ENCODE measurements around the gene ADGRL1. TPM values are rescaled to one million over a fixed set of nuclear protein-coding genes. Genes with fewer than 3 reads are reported as not detected.

Gene ADGRL1
- total RNA-seq, 1 donor: 4.0 TPM

DNA sequence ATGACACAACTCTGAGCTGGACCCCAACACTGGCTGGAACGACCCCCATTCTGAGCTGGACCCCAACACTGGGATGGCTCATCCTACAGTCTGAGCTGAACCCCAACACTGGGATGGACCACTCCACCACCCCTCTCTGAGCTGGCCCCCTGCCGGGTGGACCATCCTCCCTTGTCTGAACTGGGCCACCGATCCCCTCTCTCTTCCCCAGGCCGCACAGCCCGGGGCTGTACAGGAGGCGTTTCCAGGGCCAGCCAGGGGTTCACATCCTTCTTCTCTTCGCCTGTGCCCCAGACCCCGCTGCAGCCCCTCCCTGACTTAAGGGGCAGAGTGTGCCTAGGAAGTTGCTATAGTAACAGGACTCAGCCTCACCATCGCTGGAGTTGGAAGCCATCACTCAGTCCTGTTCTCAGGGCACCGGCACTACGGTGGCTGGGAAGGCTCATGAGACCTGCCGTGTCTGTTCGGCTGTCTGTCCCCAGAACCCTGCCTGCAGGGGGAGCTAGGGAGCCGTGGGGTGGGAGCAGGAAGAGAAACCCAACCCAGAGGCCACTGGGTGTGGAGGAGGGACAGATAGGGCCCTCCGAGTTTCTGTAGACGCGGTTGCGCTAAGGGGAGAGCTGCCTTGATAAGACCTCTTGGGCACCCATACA, 92.1 kb downstream of the ADGRL1 start:
- Histone ChIP-seq H3K4me1 (ENCODE audit: insufficient read depth, low read length) (peaks cover 57% of the 10 kb centered on the region), H3K4me3 (ENCODE audit: low read length) (no peak overlapping the region), H3K9me3 (ENCODE audit: low read depth, low read length) (no peaks in the 10 kb centered on the region), H3K27me3 (ENCODE audit: insufficient read depth, low read length) (no peaks in the 10 kb centered on the region)

DNA sequence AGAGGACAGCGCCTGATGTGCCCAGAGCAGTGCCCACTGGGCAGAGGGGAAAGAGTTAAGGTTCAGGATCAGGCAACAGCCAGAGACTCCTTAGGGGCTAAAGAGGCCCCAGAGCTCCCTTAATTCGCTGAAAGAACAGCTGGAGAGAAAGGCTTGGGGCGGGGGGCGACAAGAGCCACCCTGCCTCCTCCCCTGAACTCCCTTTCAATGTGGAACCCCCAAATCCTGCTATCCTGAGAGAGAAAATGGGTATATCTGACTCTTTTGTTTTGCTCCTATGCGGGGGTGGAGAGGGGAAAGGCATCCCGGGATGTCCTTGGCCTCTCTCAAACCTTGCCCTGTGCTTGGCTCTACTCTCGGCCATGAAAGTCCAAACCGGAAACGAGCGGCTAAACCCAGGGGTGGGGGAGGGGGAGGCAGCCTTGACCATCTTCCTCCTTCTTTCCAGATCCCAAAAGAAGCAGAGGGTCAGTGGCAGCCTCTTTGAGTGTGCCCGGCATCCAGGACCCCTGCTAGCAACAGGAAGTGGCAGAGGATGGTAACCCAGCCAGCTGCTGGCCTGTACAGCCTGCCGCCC, 93.1 kb downstream of the ADGRL1 start:
- Histone ChIP-seq H3K4me1 (ENCODE audit: insufficient read depth, low read length) (peaks cover 50% of the 10 kb centered on the region), H3K9me3 (ENCODE audit: low read depth, low read length) (no peaks in the 10 kb centered on the region), H3K27me3 (ENCODE audit: insufficient read depth, low read length) (no peaks in the 10 kb centered on the region), H3K4me3 (ENCODE audit: low read length) (no peak overlapping the region)

DNA sequence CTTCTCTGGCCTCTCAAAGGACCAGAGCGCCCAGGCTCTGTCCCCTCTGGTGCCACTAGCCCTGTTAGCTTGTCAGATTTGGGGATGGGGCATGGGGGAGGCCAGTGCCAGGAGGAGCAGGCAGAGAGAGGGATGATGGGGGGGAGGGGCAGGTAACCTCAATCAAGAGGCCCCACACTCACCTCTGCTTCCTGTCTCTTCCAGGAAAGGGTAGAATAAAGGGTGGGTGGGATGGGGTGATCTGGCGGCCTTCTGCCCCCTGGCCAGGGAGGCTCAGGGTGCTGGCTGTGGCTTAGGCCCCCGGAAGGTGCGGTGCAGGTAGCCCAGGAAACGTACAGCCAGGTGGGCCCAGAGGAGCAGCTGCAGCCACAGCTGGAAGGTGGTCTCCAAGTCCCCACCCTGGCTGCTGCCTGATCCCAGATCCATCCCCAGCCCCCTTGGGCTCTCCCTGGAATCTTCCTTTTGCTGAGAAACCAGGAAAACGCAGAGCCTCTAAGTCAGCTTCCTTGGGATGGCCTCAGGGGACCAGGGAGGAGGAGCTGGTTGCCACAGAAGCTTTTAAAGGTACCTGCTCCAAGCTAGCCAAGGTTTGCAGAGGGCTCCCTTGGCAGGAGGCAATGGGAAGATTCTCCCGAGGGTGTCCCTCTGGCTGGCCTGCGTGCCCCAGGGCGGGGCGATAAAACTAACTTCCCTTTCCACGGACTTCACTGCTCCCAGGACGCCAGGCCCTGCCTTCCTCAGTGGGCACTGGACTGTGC, 93.7 kb downstream of the ADGRL1 start:
- H3K27me3 ChIP-seq (ENCODE audit: insufficient read depth, low read length): no peaks in the 10 kb centered on the region
- no peaks in the 10 kb centered on the region for H3K9me3 ChIP-seq (ENCODE audit: low read depth, low read length)
- peaks cover 50% of the 10 kb centered on the region for H3K4me1 ChIP-seq (ENCODE audit: insufficient read depth, low read length)
- no peak overlapping the region for H3K4me3 ChIP-seq (ENCODE audit: low read length)

DNA sequence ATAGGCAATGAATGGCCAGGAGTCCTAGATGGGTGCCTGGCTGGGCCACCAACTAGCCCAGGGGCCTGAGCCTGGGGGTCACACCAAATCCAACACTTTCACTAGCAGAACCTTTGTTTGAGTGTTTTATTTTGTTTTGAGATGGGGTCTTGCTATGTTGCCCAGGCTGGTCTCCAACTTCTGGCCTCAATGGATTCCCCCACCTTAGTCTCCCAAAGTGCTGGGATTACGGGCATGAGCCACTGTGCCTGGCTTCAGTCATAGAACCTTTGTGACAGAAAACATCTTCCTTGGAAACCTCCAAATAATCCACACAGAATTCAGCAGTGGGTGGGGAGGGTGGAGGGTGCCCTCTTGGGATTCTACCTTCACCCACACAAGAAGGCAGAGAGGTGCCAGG, 94.5 kb downstream of the ADGRL1 start:
- no peaks in the 10 kb centered on the region for H3K9me3 ChIP-seq (ENCODE audit: low read depth, low read length)
- no peaks in the 10 kb centered on the region for H3K27me3 ChIP-seq (ENCODE audit: insufficient read depth, low read length)
- no peak overlapping the region for H3K4me3 ChIP-seq (ENCODE audit: low read length)
- H3K4me1 ChIP-seq (ENCODE audit: insufficient read depth, low read length): peaks cover 44% of the 10 kb centered on the region

DNA sequence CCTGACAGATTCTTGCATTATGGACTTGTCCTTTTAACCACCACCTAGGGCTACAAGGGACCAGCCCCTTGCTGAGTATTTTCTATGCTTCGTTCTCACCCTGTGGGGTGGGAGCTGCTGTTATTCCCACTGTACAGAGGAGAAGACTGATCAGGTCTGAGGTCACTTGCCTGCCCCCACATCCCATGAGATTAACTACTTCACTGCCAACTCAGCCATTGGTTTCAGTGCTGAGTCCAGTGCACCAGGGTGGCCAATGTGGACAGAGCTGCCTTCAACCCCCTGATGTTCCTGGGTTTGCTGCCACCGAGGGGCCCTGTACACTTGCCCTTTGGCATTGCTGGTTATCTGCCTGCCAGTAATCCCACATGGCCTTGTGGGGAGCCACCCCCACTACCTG, 95.3 kb downstream of the ADGRL1 start:
- no peaks in the 10 kb centered on the region for H3K9me3 ChIP-seq (ENCODE audit: low read depth, low read length)

DNA sequence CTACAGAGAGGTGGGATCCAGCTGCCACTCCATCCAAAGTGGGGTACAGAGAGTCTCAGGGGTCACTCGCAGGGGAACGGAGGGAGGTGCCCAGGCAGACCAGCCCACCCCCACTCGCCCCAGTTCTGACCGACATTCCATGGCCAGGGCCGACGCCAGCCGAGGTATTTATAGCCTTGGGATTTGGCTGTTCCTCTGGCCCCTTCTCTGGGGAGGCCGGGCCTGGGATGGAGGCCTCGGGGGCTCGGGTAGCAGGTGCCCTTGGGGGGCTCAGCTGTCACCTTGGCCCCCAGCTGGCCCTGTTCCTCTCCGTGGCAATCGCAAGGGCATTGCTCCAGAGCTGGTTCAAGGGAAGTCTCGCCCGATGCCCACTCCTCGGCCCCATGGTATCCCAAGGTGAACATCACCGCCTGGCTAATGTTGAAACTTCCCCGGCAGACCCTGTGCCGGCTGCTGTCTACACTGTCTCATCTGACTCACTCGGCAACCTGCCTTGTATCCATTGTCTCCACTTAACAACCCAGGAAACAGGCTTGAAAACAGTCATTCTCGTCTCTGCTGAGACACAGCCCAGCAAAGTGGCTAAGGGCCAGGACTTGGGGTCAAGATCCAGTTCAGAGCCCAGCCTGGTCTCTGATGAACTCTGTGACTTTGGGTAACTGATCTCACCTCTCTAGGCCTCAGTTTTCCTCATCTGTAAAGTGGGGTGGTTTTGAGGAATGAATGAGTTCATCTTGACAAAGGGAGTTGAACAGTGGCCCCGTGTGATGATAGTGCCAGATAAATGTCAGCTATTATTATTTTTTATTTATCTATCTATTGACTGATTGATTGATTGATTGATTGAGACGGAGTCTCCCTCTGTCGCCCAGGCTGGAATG, 98.1 kb downstream of the ADGRL1 start:
- Histone ChIP-seq H3K9me3 (ENCODE audit: low read depth, low read length) (no peaks in the 10 kb centered on the region), H3K4me3 (ENCODE audit: low read length) (no peak overlapping the region), H3K4me1 (ENCODE audit: insufficient read depth, low read length) (peaks cover 7% of the 10 kb centered on the region), H3K27me3 (ENCODE audit: insufficient read depth, low read length) (no peaks in the 10 kb centered on the region)

More for the DNA sequence above, 95.3 kb downstream of the ADGRL1 start:
- no peak overlapping the region for H3K4me3 ChIP-seq (ENCODE audit: low read length)
- H3K4me1 ChIP-seq (ENCODE audit: insufficient read depth, low read length): peaks cover 36% of the 10 kb centered on the region
- no peaks in the 10 kb centered on the region for H3K27me3 ChIP-seq (ENCODE audit: insufficient read depth, low read length)

DNA sequence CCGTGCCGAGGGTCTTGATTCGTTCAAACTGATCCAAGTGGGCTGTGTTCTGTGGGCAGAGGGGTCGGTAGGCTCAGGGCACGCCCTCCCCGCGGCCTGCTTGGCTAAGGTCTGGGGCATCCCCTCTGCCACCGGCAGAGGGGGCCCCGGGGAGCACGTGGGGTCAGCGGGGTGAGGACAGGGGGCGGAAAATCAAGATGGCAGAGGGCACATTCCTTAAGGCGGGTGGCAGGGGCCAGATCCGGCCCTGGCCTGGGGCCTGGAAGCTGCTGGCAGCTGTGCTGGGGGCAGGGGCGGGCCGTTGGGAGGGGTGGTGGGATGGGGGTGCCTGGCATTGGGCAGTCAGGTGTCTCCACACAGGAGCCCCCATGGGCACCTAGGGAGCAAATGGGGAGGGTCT, 99.1 kb downstream of the ADGRL1 start:
- no peaks in the 10 kb centered on the region for H3K9me3 ChIP-seq (ENCODE audit: low read depth, low read length)
- no peaks in the 10 kb centered on the region for H3K27me3 ChIP-seq (ENCODE audit: insufficient read depth, low read length)
- H3K4me3 ChIP-seq (ENCODE audit: low read length): no peak overlapping the region
- H3K4me1 ChIP-seq (ENCODE audit: insufficient read depth, low read length): no peaks in the 10 kb centered on the region

DNA sequence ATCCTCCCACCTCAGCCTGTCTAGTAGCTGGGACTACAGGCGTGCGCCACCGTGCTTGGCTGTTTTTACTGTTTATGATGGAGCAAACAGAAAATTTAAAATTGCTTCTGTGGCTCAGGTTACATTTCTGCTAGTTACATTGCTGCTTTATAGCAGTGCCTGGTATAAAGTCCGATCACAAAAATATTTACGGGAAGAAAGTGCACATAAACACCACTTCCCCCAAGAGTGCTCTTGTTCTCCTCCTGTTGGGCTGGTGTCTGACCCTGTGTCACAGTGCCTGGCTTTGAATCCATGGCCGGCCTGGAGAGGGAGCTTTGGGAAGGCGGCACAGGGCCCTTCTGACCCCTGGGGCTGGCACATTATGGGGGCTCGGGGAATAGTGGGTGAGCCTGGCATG, 100.3 kb downstream of the ADGRL1 start:
- Histone ChIP-seq H3K4me3 (ENCODE audit: low read length) (no peak overlapping the region), H3K4me1 (ENCODE audit: insufficient read depth, low read length) (no peaks in the 10 kb centered on the region), H3K27me3 (ENCODE audit: insufficient read depth, low read length) (no peaks in the 10 kb centered on the region), H3K9me3 (ENCODE audit: low read depth, low read length) (no peaks in the 10 kb centered on the region)

DNA sequence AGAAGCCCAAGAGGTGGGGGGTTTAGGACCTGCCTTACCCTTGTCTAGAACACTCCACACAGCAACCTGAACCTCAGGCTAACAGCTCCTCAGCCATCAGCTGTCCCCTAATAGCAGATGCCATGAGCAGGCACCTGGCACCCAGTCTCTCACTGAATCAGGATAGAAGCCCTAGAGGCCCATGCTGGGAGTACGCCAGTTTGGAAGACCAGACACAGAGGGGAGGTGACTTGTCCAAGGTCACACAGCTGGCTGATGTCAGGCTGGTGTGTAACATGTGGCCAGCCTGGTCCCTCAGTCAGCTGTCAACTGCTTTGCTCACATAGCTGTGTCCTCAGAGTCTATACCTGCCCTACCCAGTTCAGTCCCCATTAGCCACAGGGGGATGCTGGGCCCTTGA, 102.7 kb downstream of the ADGRL1 start:
- no peaks in the 10 kb centered on the region for H3K4me1 ChIP-seq (ENCODE audit: insufficient read depth, low read length)
- no peaks in the 10 kb centered on the region for H3K27me3 ChIP-seq (ENCODE audit: insufficient read depth, low read length)
- H3K9me3 ChIP-seq (ENCODE audit: low read depth, low read length): no peaks in the 10 kb centered on the region
- no peak overlapping the region for H3K4me3 ChIP-seq (ENCODE audit: low read length)

DNA sequence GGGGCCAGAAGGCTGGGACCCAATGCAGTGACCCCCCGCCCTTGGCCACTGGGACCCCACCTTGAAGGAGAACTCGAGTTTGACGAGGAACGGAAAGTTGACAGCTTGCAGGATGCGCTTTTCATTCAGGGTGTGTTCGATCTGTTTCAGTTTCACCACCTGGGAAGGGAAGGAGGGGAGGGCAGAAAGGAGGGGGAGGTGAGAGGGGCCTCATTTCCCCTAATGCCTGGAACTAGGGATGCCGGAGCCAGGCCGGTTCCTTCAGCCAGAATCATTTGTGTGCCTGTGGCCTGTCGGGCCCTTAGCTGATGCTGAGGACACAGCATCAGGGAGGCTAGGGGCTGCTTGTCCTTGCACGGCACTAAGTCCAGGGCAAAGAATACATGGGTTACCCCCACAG, 103.2 kb downstream of the ADGRL1 start:
- Histone ChIP-seq H3K9me3 (ENCODE audit: low read depth, low read length) (no peaks in the 10 kb centered on the region), H3K4me3 (ENCODE audit: low read length) (no peak overlapping the region), H3K27me3 (ENCODE audit: insufficient read depth, low read length) (no peaks in the 10 kb centered on the region), H3K4me1 (ENCODE audit: insufficient read depth, low read length) (no peaks in the 10 kb centered on the region)

DNA sequence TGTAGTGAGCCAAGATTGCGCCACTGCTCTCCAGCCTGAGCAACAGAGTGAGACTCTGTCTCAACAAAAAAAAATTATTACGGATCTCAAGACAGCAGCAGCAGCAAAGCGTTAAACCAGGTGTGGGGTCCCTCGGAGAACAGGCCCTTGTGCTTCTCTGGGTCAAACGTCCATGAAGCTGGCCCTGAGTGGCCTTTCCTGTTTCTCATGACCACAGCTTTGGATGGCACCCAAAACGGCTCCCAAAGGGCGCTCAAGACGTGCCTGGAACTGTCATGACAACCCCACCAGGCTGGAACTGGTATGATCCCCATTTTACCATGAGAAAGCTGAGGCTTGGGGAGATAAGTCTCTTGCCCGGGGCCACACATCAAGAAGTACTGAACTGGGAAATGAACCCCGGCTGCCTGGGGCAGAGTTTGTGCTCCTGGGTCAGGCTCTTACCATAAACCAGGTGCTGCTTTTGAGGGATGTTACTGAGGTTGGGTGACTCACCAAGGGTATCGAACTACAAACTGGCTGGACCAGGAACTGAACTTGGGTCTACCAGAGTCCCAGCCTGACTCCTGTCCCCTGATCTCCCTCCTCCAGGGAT, 103.8 kb downstream of the ADGRL1 start:
- H3K4me1 ChIP-seq (ENCODE audit: insufficient read depth, low read length): no peaks in the 10 kb centered on the region
- H3K27me3 ChIP-seq (ENCODE audit: insufficient read depth, low read length): no peaks in the 10 kb centered on the region
- H3K4me3 ChIP-seq (ENCODE audit: low read length): no peak overlapping the region
- no peaks in the 10 kb centered on the region for H3K9me3 ChIP-seq (ENCODE audit: low read depth, low read length)

DNA sequence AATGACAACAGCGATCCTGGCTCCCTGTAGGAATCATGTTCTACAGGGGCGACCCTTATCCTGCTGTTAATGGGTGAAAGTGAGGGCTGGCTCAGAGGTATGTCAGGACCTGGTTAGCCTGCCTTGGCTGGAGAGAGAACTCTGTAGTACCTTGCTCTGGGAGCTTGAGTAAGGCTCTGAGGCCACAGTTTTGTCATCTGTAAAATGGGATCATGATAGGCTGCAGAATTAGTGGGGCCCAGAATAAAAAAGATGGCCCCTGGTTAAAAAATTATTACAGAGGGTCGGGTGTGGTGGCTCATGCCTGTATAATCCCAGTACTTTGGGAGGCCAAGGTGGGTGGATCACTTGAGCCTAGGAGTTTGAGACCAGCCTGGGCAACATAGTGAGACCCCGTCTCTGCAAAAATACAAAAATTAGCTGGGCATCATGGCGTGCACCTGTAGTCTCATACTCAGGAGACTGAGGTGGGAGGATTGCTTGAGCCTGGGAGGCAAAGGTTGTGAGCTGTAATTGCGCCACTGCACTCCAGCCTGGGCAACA, 104.9 kb downstream of the ADGRL1 start:
- Histone ChIP-seq H3K4me1 (ENCODE audit: insufficient read depth, low read length) (no peaks in the 10 kb centered on the region), H3K9me3 (ENCODE audit: low read depth, low read length) (no peaks in the 10 kb centered on the region), H3K4me3 (ENCODE audit: low read length) (no peak overlapping the region), H3K27me3 (ENCODE audit: insufficient read depth, low read length) (no peaks in the 10 kb centered on the region)
